GM12878 (cell line): ENCODE data around the gene TRERF1. TPM values are rescaled to one million over a fixed set of nuclear protein-coding genes. Genes with fewer than 3 reads are reported as not detected.

Experiments used
- BMI1 ChIP-seq: fragments of 450-650 bp; IDR thresholded peaks from 2 replicates; pipeline ENCODE4 v1.6.1; 2016; ENCODE audit warnings: mild to moderate bottlenecking, moderate library complexity, borderline replicate concordance
- E2F8 ChIP-seq: fragments of 450-650 bp; IDR thresholded peaks from 2 replicates; pipeline ENCODE4 v1.6.1; 2018; ENCODE audit warnings: mild to moderate bottlenecking, low read depth, moderate library complexity; ENCODE audit not compliant: partially characterized antibody
- EED ChIP-seq: sonication (generic); IDR thresholded peaks from 2 replicates; pipeline ENCODE4 v1.6.1; 2016; ENCODE audit warnings: antibody characterized with exemption, low read depth
- GATAD2B ChIP-seq: fragments of 450-650 bp; conservative IDR thresholded peaks from 2 replicates; pipeline ENCODE4 v1.6.1; 2017; ENCODE audit warnings: low read depth, mild to moderate bottlenecking, moderate library complexity
- NFYA ChIP-seq: IDR thresholded peaks from 2 replicates; pipeline ENCODE4 v1.6.1; 2011; ENCODE audit warnings: low read depth, mild to moderate bottlenecking, low read length, improper control_type of control experiment, borderline replicate concordance
- NKRF ChIP-seq: fragments of 450-650 bp; conservative IDR thresholded peaks from 2 replicates; pipeline ENCODE4 v1.6.1; 2017; ENCODE audit warnings: mild to moderate bottlenecking, moderate library complexity
- NR2C2 ChIP-seq: IDR thresholded peaks from 2 replicates; pipeline ENCODE4 v1.6.1; 2011; ENCODE audit warnings: borderline replicate concordance, low read depth; ENCODE audit not compliant: control insufficient read depth, insufficient read length
- PAX5 ChIP-seq: IDR thresholded peaks from 2 replicates; pipeline ENCODE4 v1.6.1; 2011; ENCODE audit warnings: low read depth, low read length, borderline replicate concordance
- POLR2AphosphoS5 ChIP-seq: IDR thresholded peaks from 2 replicates; pipeline ENCODE4 v1.6.1; 2011; ENCODE audit warnings: mild to moderate bottlenecking, low read length, inconsistent platforms
- SMAD1 ChIP-seq: fragments of 450-650 bp; IDR thresholded peaks from 2 replicates; pipeline ENCODE4 v1.6.1; 2018; ENCODE audit warnings: mild to moderate bottlenecking, low read depth; ENCODE audit not compliant: partially characterized antibody
- polyA plus RNA-seq, 11 experiments: library from polyadenylated mRNA; depleted of rRNA in 4 of 11; unstranded in 6 of 11; stranded (reverse) in 5 of 11; fragments of >200 nt; fragmentation: Nextera tagmentation in 4 of 11; fragmentation: Illumina TruSeq in 1 of 11; extraction: Ambion mirVana in 4 of 11; extraction: Trizol in 1 of 11; gene quantifications; 1 replicate in 1 of 11; 2 replicates in 10 of 11; pipeline versions ENCODE4 v1.2.1 to v1.2.3, GENCODE V29; 2011 to 2016; ENCODE audit warnings: inconsistent platforms in 2 of 11, missing spikeins in 2 of 11, low read depth in 1 of 11
- total RNA-seq, 4 experiments: library from RNA; depleted of rRNA in 3 of 4; stranded (reverse); fragments of >200 nt in 3 of 4; fragmentation: Illumina TruSeq in 1 of 4; extraction: Trizol in 1 of 4; gene quantifications; 2 replicates each; pipeline versions ENCODE4 v1.2.1 to v1.2.3, GENCODE V29; 2013 to 2021
- TF ChIP-seq, protein P1 (sequence below): fragments of 450-650 bp; IDR thresholded peaks from 2 replicates; pipeline ENCODE4 v1.6.1; 2017; ENCODE audit warnings: borderline replicate concordance
- TF ChIP-seq, protein P2 (sequence below): fragments of 450-650 bp; formaldehyde crosslinking; IDR thresholded peaks from 2 replicates; pipeline ENCODE4 v1.5.0; 2022; ENCODE audit warnings: mild to moderate bottlenecking, missing genetic modification characterization
- TF ChIP-seq, protein P3 (sequence below): fragments of 450-650 bp; IDR thresholded peaks from 2 replicates; pipeline ENCODE4 v1.6.1; 2017; ENCODE audit warnings: mild to moderate bottlenecking, low read depth, inconsistent platforms; ENCODE audit not compliant: poor library complexity, severe bottlenecking

Gene TRERF1
- total and polyA plus RNA-seq, 10 of the 15 experiments (the other 5 are each of a cell fraction or from before 2014, with no cell fraction given) = 2.2 to 19.4 (median 7.2) TPM

GRCh38 chr6:42217519-42218367 is 234.0 kb downstream of the TRERF1 start, which contains the start of gene MRPS10 (continued):
- TF ChIP-seq, protein P1, sequence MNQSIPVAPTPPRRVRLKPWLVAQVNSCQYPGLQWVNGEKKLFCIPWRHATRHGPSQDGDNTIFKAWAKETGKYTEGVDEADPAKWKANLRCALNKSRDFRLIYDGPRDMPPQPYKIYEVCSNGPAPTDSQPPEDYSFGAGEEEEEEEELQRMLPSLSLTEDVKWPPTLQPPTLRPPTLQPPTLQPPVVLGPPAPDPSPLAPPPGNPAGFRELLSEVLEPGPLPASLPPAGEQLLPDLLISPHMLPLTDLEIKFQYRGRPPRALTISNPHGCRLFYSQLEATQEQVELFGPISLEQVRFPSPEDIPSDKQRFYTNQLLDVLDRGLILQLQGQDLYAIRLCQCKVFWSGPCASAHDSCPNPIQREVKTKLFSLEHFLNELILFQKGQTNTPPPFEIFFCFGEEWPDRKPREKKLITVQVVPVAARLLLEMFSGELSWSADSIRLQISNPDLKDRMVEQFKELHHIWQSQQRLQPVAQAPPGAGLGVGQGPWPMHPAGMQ = no peak
- TF ChIP-seq, protein P2, sequence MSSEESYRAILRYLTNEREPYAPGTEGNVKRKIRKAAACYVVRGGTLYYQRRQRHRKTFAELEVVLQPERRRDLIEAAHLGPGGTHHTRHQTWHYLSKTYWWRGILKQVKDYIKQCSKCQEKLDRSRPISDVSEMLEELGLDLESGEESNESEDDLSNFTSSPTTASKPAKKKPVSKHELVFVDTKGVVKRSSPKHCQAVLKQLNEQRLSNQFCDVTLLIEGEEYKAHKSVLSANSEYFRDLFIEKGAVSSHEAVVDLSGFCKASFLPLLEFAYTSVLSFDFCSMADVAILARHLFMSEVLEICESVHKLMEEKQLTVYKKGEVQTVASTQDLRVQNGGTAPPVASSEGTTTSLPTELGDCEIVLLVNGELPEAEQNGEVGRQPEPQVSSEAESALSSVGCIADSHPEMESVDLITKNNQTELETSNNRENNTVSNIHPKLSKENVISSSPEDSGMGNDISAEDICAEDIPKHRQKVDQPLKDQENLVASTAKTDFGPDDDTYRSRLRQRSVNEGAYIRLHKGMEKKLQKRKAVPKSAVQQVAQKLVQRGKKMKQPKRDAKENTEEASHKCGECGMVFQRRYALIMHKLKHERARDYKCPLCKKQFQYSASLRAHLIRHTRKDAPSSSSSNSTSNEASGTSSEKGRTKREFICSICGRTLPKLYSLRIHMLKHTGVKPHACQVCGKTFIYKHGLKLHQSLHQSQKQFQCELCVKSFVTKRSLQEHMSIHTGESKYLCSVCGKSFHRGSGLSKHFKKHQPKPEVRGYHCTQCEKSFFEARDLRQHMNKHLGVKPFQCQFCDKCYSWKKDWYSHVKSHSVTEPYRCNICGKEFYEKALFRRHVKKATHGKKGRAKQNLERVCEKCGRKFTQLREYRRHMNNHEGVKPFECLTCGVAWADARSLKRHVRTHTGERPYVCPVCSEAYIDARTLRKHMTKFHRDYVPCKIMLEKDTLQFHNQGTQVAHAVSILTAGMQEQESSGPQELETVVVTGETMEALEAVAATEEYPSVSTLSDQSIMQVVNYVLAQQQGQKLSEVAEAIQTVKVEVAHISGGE (CRISPR knock-in tag) = no peak
- TF ChIP-seq NKRF (peak; percentile 66), E2F8 (peak; percentile 77), NR2C2 (peak; percentile 94), BMI1 (no peak), GATAD2B (no peak), POLR2AphosphoS5 (peak; percentile 96), PAX5 (no peak), EED (no peak), SMAD1 (no peak), NFYA (no peak)
- TF ChIP-seq, protein P3, sequence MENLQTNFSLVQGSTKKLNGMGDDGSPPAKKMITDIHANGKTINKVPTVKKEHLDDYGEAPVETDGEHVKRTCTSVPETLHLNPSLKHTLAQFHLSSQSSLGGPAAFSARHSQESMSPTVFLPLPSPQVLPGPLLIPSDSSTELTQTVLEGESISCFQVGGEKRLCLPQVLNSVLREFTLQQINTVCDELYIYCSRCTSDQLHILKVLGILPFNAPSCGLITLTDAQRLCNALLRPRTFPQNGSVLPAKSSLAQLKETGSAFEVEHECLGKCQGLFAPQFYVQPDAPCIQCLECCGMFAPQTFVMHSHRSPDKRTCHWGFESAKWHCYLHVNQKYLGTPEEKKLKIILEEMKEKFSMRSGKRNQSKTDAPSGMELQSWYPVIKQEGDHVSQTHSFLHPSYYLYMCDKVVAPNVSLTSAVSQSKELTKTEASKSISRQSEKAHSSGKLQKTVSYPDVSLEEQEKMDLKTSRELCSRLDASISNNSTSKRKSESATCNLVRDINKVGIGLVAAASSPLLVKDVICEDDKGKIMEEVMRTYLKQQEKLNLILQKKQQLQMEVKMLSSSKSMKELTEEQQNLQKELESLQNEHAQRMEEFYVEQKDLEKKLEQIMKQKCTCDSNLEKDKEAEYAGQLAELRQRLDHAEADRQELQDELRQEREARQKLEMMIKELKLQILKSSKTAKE = no peak
